K562 (cell line): Measurements from ENCODE around the gene FOXN1. TPM values are rescaled to one million over a fixed set of nuclear protein-coding genes. Genes with fewer than 3 reads are reported as not detected.

Experiments used
- ATF7 ChIP-seq: fragments of 450-650 bp; IDR thresholded peaks from 2 replicates; pipeline ENCODE4 v1.7.1; 2014; ENCODE audit warnings: mild to moderate bottlenecking, moderate library complexity
- CC2D1A ChIP-seq: fragments of 450-650 bp; IDR thresholded peaks from 2 replicates; pipeline ENCODE4 v1.6.1; 2017; ENCODE audit warnings: mild to moderate bottlenecking
- HMGN3 ChIP-seq: IDR thresholded peaks from 2 replicates; pipeline ENCODE4 v1.6.1; 2011; ENCODE audit warnings: borderline replicate concordance, low read depth, mild to moderate bottlenecking, mixed read lengths, low read length; ENCODE audit not compliant: insufficient read length; ENCODE audit errors: extremely low read depth
- HNRNPH1 ChIP-seq: fragments of 200-400 bp; formaldehyde crosslinking; optimal IDR thresholded peaks from 2 replicates; pipeline ENCODE3; 2017; ENCODE audit warnings: low read depth, mild to moderate bottlenecking, low read length, moderate library complexity
- POLR2A ChIP-seq: fragments of 450-650 bp; conservative IDR thresholded peaks from 2 replicates; pipeline ENCODE4 v1.6.1; 2016
- PTBP1 ChIP-seq: fragments of 200-400 bp; formaldehyde crosslinking; IDR thresholded peaks from 2 replicates; pipeline ENCODE4 v1.6.1; 2017; ENCODE audit warnings: low read depth, low read length
- RUNX1 ChIP-seq: sonication (generic); IDR thresholded peaks from 2 replicates; pipeline ENCODE4 v1.6.1; 2016; ENCODE audit warnings: antibody characterized with exemption, low read depth
- SETDB1 ChIP-seq: IDR thresholded peaks from one replicate; pipeline ENCODE4 v1.6.1; 2012; ENCODE audit warnings: low read length, control low read depth, inconsistent platforms
- SMARCB1 ChIP-seq: IDR thresholded peaks from 2 replicates; pipeline ENCODE4 v1.6.1; 2011; ENCODE audit warnings: improper control_type of control experiment, low read depth; ENCODE audit not compliant: insufficient read length
- ZC3H8 ChIP-seq: fragments of 450-650 bp; IDR thresholded peaks from 2 replicates; pipeline ENCODE4 v1.6.1; 2017
- ZNF165 ChIP-seq: fragments of 250-450 bp; sonication (Bioruptor Pico); IDR thresholded peaks from 2 replicates; pipeline ENCODE4 v1.4.0; 2020; ENCODE audit warnings: borderline replicate concordance
- polyA plus RNA-seq, 8 experiments: library from polyadenylated mRNA; depleted of rRNA in 4 of 8; stranded (reverse) in 5 of 8; unstranded in 3 of 8; fragments of >200 nt; fragmentation: Nextera tagmentation in 2 of 8; fragmentation: Illumina TruSeq in 1 of 8; extraction: Ambion mirVana in 2 of 8; extraction: Trizol in 1 of 8; gene quantifications; 2 replicates each; pipeline versions ENCODE4 v1.2.1 to v1.2.3, GENCODE V29; 2011 to 2014; ENCODE audit warnings: inconsistent platforms in 1 of 8, missing spikeins in 1 of 8
- total RNA-seq, 7 experiments: library from RNA; depleted of rRNA in 6 of 7; stranded (reverse); fragments of >200 nt in 6 of 7; fragmentation: Illumina TruSeq in 2 of 7; extraction: Trizol in 2 of 7; gene quantifications; 2 replicates each; pipeline versions ENCODE4 v1.2.1 to v1.2.3, GENCODE V29; 2011 to 2021; ENCODE audit warnings: low replicate concordance in 1 of 7
- TF ChIP-seq, protein P1 (sequence below): IDR thresholded peaks from 3 replicates; pipeline ENCODE4 v1.6.1; 2011; ENCODE audit warnings: borderline replicate concordance, mild to moderate bottlenecking, moderate library complexity; ENCODE audit not compliant: insufficient read length; ENCODE audit errors: extremely low read depth
- TF ChIP-seq, protein P2 (sequence below): conservative IDR thresholded peaks from 2 replicates; pipeline ENCODE4 v1.6.1; 2011; ENCODE audit warnings: low read depth, mild to moderate bottlenecking, low read length; ENCODE audit not compliant: control insufficient read depth
- TF ChIP-seq, protein P3 (sequence below): fragments of 250-450 bp; sonication (Bioruptor Pico); IDR thresholded peaks from 2 replicates; pipeline ENCODE4 v1.4.0; 2020
- TF ChIP-seq, protein P4 (sequence below): fragments of 250-450 bp; sonication (Bioruptor Pico); IDR thresholded peaks from 2 replicates; pipeline ENCODE4 v1.8.0; 2021; ENCODE audit warnings: mild to moderate bottlenecking, moderate library complexity

The FOXN1 gene
- total and polyA plus RNA-seq, 9 of the 15 experiments (the other 6 are each of a cell fraction or from before 2014, with no cell fraction given) = not detected

DNA sequence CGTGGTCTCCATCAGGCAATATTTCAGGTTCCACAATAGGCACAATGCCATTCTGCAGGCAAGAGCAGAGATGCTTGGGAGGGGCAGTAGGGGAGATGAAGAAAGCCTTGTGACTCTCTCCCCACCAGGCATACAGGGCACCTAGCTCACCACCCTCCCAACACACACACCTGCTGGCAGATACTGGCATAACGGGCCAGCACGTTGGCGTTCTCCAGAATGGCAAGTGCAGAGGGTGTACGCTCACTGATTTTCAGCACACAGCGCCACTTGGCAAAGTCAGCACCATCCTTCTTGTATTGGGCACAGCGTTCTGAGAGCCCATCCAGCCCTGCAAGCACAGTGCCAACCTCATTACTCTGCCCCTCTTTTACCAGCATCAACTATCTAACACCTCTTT, 68.4 kb downstream of the FOXN1 start (continued):
- TF ChIP-seq, protein P1, sequence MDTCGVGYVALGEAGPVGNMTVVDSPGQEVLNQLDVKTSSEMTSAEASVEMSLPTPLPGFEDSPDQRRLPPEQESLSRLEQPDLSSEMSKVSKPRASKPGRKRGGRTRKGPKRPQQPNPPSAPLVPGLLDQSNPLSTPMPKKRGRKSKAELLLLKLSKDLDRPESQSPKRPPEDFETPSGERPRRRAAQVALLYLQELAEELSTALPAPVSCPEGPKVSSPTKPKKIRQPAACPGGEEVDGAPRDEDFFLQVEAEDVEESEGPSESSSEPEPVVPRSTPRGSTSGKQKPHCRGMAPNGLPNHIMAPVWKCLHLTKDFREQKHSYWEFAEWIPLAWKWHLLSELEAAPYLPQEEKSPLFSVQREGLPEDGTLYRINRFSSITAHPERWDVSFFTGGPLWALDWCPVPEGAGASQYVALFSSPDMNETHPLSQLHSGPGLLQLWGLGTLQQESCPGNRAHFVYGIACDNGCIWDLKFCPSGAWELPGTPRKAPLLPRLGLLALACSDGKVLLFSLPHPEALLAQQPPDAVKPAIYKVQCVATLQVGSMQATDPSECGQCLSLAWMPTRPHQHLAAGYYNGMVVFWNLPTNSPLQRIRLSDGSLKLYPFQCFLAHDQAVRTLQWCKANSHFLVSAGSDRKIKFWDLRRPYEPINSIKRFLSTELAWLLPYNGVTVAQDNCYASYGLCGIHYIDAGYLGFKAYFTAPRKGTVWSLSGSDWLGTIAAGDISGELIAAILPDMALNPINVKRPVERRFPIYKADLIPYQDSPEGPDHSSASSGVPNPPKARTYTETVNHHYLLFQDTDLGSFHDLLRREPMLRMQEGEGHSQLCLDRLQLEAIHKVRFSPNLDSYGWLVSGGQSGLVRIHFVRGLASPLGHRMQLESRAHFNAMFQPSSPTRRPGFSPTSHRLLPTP = no peak
- TF ChIP-seq HMGN3 = no peak
- TF ChIP-seq, protein P2, sequence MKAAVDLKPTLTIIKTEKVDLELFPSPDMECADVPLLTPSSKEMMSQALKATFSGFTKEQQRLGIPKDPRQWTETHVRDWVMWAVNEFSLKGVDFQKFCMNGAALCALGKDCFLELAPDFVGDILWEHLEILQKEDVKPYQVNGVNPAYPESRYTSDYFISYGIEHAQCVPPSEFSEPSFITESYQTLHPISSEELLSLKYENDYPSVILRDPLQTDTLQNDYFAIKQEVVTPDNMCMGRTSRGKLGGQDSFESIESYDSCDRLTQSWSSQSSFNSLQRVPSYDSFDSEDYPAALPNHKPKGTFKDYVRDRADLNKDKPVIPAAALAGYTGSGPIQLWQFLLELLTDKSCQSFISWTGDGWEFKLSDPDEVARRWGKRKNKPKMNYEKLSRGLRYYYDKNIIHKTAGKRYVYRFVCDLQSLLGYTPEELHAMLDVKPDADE = no peak
- TF ChIP-seq, protein P3, sequence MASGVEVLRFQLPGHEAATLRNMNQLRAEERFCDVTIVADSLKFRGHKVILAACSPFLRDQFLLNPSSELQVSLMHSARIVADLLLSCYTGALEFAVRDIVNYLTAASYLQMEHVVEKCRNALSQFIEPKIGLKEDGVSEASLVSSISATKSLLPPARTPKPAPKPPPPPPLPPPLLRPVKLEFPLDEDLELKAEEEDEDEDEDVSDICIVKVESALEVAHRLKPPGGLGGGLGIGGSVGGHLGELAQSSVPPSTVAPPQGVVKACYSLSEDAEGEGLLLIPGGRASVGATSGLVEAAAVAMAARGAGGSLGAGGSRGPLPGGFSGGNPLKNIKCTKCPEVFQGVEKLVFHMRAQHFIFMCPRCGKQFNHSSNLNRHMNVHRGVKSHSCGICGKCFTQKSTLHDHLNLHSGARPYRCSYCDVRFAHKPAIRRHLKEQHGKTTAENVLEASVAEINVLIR = no peak
- no peak for TF ChIP-seq ZC3H8
- no peak for TF ChIP-seq ZNF165 (CRISPR knock-in tag)
- no peak for TF ChIP-seq SETDB1
- no peak for TF ChIP-seq ATF7
- no peak for TF ChIP-seq RUNX1
- no peak for TF ChIP-seq PTBP1
- no peak for TF ChIP-seq CC2D1A
- TF ChIP-seq, protein P4, sequence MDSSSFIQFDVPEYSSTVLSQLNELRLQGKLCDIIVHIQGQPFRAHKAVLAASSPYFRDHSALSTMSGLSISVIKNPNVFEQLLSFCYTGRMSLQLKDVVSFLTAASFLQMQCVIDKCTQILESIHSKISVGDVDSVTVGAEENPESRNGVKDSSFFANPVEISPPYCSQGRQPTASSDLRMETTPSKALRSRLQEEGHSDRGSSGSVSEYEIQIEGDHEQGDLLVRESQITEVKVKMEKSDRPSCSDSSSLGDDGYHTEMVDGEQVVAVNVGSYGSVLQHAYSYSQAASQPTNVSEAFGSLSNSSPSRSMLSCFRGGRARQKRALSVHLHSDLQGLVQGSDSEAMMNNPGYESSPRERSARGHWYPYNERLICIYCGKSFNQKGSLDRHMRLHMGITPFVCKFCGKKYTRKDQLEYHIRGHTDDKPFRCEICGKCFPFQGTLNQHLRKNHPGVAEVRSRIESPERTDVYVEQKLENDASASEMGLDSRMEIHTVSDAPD = no peak
- TF ChIP-seq HNRNPH1 = no peak
- TF ChIP-seq POLR2A = no peak
- TF ChIP-seq SMARCB1 = no peak
